NCI-H146 treated with DMSO at 0.1 percent for 48 hours (cell line): ENCODE data around the gene MRC2.
"Not testable (repeated sequence)": the region's sequence is repeated elsewhere in the genome, so short reads cannot be mapped to it uniquely, and the experiment has no call there.

Experiments
- DNase-seq: peaks from one replicate; lab custom pipeline; 2025; ENCODE audit not compliant: unreplicated experiment; lab: John Stamatoyannopoulos, UW

MRC2 gene

DNA sequence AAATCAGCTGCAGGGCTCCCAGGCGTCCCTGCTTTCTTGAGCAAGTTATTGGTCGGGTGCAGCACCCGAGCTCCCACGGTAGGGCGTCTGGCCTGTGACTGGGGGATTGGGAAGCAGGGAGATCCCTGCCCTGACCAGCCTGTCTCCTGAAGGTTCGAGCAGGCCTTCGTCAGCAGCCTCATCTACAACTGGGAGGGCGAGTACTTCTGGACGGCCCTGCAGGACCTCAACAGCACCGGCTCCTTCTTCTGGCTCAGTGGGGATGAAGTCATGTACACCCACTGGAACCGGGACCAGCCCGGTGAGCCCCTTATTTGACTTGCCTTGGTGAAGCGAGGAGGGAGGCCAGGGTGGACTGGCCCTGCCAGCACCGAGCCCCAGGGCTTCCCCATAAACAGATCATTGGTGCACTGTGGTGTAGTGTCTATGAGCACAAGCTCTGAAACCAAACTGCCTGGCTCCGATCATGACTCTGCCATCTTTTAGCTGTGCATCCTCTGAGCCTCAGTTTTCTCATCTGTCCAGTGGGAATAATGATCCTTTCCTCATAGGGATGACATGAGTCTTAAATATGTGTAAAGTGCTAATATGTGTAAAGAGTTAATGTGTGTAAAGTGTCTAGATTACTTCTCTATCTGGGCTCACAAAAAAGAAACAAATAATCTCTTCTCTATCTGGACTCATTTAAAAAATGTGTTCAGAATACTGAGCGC lies 48.9 kb downstream of the MRC2 start:
- no peak for DNase-seq

DNA sequence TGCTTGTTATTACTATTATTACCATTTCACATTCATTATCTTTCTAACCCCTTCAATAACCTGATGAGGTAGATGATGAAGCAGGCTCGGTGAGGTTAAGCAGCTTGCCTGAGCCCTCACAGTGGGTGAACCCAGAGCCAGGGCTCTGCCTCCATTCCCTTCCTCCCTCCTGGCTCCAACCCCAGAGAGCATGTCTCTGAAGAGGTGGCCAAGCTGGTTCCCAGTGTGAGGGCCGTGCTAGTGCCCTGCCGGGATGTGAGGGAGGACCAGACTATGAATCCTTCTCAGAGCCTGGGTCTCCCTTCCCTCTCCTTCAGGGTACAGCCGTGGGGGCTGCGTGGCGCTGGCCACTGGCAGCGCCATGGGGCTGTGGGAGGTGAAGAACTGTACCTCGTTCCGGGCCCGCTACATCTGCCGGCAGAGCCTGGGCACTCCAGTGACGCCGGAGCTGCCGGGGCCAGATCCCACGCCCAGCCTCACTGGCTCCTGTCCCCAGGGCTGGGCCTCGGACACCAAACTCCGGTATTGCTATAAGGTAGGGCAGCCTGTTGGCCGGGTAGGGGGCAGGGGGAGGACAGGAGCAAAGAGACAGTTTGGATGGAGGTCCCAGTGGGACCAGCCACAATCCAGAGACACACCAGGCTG lies 49.6 kb downstream of the MRC2 start:
- DNase-seq = no peak

DNA sequence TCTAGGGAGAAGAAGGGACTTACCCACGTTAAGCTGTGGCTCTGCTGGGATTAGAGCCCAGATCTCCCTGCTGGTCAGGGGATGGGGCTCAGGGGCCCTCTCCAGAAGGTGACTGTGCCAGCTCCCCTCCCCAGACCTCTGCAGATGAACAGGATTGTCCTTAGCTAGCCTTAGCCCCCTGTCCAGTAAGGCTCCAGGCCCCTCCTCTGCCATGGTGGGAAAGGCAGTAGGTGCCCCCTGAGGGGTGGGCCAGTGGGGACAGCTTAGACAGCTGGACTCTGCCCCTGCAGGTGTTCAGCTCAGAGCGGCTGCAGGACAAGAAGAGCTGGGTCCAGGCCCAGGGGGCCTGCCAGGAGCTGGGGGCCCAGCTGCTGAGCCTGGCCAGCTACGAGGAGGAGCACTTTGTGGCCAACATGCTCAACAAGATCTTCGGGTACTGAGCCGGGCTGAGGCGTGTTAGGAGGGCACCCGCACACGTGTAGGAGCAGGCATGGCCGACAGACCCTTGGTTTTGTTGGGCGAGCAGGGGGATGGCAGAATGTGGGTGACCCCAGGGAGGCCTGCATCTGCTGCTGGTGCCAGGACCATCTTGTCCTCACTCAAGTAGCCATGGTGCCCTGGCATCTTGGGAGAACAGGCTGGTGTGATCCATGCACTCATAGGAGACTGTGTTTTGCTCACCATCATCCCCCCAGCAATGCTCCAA lies 50.9 kb downstream of the MRC2 start:
- DNase-seq = no peak

DNA sequence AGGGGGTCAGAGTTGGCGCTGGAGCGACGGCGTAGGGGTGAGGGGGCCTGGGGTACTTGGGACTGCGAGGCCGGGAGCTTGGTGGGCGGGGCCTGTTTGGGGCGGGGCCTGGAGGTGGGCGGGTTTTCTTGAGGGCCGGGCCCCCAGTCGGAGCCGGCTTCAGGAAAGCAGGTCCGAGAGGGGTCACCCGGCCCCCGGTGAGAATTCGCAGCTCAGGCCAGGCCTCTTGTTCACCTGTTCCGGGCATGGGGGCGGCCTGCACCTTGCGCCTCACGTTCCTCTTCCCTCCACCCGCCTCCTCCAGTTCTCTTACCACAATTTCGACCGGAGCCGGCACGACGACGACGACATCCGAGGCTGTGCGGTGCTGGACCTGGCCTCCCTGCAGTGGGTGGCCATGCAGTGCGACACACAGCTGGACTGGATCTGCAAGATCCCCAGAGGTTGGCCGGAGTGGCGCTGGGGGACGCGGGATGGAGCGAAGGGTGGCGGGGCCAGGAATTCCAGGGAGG lies 52.5 kb downstream of the MRC2 start:
- DNase-seq = no peak

DNA sequence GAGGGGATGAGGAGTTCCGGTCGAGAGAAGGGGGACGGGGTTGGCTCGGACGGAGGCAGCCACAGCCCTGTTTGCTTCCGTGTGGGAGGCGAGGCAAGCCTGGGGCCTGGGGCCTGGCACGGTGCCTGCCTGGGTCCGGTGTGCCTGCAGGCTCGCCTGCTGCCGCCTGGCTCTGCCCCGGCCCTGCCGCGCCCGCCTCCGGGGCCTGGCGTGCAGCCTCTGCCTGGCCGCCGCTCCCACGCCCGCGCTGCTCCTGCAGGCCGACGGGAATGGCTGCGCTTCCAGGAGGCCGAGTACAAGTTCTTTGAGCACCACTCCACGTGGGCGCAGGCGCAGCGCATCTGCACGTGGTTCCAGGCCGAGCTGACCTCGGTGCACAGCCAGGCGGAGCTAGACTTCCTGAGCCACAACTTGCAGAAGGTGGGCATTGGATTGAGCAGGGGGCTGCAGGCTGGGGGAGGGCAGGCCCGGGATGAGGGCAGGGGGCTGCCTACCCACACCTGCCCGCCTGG lies 53.1 kb downstream of the MRC2 start:
- DNase-seq = no peak

DNA sequence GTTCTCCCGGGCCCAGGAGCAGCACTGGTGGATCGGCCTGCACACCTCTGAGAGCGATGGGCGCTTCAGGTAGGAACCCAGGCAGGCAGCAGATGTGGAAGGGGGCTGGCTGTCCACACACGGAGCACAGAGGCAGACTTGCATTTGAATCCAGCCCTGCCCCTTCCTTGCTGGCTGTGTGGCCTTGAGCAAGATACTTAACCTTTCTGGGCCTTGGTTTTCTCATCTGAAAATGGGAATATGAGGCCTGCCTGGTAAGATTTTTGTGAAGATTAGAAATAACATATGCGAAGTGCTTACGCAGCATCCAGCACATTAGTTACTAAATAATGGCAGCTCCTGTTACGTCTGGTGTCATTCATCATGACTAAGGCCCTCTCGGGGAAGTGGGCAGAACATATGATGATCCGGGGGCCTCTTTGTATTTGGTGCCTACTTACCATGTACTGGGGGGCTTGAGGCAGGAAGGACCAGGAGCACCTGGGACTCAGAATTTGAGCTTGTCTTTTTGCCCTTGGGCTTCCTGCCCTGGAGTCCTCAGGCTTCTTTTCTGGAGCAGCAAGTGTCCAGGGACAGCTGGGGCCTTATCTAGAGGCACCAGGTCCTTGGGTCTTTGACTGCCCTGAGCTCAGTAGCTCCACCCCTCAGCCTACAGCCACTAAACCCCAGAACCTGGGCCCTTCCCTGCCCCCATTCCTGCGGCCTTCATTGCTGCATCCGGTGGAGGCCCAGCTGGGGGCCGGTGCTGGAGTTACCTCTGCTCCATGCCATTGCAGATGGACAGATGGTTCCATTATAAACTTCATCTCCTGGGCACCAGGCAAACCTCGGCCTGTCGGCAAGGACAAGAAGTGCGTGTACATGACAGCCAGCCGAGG lies 53.8 kb downstream of the MRC2 start:
- DNase-seq = no peak

DNA sequence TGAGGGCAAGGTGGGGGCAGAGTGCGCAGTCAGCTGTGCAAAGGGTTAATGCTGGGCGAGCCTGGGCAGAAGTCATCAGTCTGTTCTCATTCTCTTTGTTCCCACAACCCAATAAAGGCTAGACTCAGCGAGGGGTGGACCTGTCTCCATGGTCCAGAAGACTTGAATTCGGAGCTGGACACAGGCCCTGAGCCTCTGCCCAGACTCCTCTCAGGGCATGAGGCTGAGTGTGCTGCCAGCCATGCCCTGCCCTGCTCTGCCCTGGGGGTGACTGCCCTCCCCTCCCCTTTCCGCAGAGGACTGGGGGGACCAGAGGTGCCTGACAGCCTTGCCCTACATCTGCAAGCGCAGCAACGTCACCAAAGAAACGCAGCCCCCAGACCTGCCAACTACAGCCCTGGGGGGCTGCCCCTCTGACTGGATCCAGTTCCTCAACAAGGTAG lies 54.5 kb downstream of the MRC2 start:
- no peak for DNase-seq

DNA sequence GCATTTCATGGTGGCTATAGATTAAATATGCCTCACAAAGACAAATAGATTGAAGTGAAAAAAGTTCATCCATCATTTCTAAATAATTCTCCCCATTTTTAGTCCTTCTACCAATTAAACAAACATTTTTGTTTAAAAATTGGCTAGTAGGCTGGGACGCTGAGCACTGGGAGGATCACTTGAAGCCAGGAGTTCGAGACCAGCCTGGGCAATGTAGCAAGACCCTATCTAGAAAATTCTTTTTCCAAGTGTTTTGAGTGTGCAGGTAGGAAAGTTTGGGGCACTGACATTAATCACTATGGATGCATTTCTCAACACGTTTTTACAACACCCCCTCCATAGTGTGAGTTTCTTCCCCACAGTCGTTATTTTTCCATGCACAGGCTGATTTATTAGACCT lies 56.7 kb downstream of the MRC2 start:
- DNase-seq = no peak

DNA sequence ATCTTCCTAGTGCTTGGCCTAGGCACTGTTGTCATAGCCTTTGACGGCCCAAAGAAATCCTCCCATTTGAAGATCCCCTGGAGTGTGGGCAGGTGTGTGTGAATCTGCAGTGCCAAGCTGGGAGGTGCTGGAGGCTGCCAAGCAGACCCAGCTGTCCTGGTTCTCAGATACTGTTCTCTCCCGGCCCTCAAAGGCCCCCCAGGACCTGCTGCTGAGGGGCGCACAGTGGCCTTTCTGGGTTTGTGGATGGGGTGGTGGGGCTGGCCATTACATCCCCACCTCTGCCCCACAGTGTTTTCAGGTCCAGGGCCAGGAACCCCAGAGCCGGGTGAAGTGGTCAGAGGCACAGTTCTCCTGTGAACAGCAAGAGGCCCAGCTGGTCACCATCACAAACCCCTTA lies 60.5 kb downstream of the MRC2 start:
- DNase-seq = no peak

DNA sequence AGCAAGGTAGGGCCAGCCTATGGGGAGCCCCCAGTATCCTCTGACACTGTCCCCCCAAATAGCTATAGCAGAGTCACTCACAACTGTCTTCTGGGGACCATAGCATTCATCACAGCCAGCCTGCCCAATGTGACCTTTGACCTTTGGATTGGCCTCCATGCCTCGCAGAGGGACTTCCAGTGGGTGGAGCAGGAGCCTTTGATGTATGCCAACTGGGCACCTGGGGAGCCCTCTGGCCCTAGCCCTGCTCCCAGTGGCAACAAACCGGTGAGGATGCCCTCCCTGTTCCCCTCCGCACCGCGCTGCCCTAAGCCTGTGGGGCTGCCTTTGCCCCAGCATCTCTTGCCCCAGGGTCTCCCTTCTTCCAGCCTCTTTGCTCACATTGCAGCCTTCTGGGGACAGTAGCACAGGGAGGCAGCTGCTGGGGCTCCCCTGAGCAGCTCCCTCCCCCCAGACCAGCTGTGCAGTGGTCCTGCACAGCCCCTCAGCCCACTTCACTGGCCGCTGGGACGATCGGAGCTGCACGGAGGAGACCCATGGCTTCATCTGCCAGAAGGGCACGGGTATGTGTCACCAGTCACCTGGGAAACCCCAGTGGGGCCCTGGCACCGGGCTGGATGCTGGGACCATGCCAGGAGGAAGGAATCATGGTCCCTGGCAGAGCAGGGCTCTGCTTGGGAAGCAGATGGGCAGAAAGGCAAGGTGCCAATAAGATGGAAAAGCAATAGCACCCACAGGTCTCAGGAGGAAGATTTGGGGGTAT lies 61.1 kb downstream of the MRC2 start:
- DNase-seq = no peak

DNA sequence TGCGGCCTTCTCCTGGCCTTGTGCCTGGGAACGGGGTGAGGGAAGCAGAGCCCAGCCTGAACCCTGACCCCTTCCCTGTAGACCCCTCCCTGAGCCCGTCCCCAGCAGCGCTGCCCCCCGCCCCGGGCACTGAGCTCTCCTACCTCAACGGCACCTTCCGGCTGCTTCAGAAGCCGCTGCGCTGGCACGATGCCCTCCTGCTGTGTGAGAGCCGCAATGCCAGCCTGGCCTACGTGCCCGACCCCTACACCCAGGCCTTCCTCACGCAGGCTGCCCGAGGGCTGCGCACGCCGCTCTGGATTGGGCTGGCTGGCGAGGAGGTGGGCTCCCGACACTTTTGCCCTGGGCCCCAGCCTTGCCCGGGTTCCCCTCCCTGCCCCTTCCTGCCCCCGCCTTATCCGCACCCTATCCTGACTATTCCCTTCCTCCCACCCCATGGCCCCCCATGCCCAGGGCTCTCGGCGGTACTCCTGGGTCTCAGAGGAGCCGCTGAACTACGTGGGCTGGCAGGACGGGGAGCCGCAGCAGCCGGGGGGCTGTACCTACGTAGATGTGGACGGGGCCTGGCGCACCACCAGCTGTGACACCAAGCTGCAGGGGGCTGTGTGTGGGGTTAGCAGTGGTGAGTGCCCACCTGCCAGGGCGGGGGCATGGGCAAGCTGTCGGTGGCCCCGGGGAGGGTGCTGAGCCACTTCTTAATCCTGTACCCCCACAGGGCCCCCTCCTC lies 62.1 kb downstream of the MRC2 start:
- DNase-seq = no peak

DNA sequence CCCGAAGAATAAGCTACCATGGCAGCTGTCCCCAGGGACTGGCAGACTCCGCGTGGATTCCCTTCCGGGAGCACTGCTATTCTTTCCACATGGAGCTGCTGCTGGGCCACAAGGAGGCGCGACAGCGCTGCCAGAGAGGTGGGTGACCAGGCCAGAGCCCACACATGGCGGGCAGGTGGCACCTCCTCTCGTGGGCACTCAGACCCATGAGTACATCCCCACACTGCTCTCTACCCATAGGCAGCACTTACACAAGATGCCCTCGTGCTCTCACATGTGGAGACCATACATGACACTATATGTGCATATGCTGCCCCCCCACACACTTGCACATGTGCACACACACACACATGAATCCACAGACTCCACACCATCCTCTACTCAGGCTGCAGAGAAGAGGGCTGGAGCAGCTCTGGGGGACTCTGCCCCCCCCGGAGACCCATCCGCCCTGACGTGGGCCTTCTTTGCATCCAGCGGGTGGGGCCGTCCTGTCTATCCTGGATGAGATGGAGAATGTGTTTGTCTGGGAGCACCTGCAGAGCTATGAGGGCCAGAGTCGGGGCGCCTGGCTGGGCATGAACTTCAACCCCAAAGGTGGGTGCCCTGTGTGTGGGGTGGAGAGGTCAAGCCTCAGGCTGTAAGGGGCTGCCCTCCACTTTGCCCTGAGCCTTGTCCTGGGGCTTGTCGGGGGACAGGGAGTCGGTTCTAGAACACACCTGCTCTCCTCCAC lies 62.9 kb downstream of the MRC2 start:
- DNase-seq = no peak

DNA sequence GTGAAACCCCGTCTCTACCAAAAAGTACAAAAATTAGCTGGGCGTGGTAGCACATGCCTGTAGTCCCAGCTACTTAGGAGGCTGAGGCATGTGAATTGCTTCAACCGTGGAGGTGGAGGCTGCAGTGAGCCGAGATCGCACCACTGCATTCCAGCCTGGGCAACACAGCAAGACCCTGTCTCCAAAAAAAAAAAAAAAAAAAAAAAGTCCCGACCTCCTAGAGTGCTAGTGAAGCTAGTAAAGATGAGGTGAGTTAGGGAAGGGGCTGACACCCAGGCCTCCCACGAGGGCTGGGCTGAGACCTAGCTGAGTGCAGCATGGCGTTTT lies 64.1 kb downstream of the MRC2 start:
- not testable (repeated sequence) for DNase-seq

DNA sequence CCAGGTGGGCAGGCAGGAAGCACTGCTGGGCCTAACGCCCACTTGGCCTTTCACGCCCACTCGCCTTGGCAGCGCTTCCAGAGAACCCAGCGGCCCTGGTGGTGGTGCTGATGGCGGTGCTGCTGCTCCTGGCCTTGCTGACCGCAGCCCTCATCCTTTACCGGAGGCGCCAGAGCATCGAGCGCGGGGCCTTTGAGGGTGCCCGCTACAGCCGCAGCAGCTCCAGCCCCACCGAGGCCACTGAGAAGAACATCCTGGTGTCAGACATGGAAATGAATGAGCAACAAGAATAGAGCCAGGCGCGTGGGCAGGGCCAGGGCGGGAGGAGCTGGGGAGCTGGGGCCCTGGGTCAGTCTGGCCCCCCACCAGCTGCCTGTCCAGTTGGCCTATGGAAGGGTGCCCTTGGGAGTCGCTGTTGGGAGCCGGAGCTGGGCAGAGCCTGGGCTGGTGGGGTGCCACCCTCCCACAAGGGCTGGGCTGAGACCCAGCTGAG lies 64.7 kb downstream of the MRC2 start:
- no peak for DNase-seq

DNA sequence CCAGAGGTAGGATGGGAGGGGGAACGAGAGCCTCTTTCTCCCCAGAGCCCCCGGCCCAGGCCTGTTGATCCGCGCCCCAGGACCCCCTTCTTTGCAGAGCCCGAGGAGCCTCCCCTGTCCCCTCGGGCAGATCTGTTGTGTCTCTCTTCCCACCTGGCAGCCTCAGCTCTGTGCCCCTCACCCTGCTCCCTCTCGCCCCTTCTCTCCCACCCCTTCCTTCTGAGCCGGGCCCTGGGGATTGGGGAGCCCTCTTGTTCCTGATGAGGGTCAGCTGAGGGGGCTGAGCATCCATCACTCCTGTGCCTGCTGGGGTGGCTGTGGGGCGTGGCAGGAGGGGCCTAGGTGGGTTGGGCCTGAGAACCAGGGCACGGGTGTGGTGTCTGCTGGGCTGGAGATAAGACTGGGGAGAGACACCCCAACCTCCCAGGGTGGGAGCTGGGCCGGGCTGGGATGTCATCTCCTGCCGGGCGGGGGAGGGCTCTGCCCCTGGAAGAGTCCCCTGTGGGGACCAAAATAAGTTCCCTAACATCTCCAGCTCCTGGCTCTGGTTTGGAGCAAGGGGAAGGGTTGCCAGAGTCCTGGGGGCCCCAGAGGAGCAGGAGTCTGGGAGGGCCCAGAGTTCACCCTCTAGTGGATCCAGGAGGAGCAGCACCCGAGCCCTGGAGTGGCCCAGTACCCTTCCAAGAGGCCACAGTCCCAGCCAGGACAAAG lies 65.4 kb downstream of the MRC2 start:
- no peak for DNase-seq

DNA sequence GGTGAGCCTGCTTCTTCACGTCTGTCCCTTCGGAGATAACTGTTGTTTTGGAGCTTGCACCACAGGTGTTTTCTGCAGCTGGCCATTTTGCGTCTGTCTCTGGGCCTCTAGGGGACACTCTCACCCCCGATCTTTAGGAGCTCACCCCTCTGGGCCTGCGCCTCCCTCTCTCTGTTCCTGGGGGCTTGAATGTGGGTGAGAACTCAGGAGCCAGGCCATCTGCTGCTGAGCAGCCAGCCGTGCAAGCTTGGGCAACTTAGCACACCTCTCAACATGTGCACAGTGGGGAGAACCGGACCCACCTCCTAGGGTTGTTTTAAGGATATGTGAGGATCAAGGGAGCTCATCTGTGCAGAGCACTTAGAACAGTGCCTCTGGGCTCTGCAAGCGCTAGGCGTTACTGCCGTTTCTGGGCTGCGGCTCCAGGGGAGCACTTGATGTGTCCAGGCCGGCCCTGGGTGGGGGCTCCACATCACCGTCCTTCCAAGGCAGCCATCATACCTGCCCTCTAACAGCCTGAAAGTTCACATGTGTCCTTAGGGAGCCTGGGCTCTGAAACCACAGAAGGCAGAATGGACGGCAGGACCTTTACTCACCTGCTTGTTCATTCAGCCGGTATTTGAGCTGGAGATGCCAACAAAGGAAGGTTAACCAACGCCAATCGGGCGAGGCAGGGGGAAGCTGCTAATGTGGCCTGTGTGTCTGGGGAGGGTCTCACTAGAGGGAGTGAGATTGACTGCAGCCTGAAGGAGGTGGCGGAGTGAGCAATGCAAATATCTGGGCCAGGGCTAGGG lies 66.3 kb downstream of the MRC2 start:
- no peak for DNase-seq

DNA sequence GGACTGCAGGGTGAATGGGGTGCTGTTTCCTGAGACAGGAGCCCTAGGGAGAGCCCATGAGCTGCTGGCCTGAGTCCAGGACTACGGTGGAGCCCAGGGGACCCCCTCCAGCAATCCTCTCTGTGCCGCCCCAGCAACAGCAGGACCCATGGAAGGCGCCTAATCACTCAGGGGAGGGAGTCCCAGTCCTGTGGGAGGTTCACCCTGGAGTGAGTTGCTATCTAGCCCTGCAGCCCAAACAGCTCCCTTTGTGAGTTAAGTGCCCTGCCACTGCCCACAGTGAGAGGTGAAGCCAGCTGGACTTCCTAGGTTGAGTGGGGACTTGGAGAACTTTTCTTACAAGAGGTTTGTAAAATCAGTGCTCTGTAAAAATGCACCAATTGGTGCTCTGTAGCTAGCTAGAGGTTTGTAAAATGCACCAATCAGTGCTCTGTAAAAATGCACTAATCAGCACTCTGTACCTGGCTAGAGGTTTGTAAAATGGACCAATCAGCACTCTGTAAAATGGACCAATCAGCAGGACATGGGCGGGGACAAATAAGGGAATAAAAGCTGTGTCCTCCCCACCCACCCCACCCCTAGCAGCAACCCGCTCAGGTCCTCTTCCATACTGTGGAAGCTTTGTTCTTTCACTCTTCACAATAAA lies 67.7 kb downstream of the MRC2 start:
- not testable (repeated sequence) for DNase-seq
